Thyroid gland (tissue), 4 donors: ENCODE measurements around the gene FARS2. TPM values are rescaled to one million over a fixed set of nuclear protein-coding genes. Genes with fewer than 3 reads are reported as not detected.

Source experiments
- DNase-seq, 2 donors: peaks; one replicate each; pipeline ENCODE4 v3.0.0-alpha.2; 2019
- H3K27ac ChIP-seq, 3 donors: fragments of 200-600 bp; sonication (generic); 1 replicate in 2 of 3; 2 replicates in 1 of 3; pipeline ENCODE4 v1.5.1; 2016 to 2019; ENCODE audit warnings: mild to moderate bottlenecking in 1 of 3, moderate library complexity in 1 of 3
- H3K27me3 ChIP-seq: fragments of 200-600 bp; sonication (generic); one replicate; pipeline ENCODE4 v1.5.1; 2019
- H3K36me3 ChIP-seq, 2 donors: fragments of 200-600 bp; sonication (generic); one replicate each; pipeline ENCODE4 v1.5.1; 2016 to 2019
- H3K4me1 ChIP-seq, 2 donors: fragments of 200-600 bp; sonication (generic); one replicate each; pipeline ENCODE4 v1.5.1; 2017 to 2019
- H3K4me3 ChIP-seq, 3 donors: fragments of 200-600 bp; sonication (generic); replicated peaks in 1 of 3; 1 replicate in 2 of 3; 2 replicates in 1 of 3; pipeline ENCODE4 v1.5.1; 2016; ENCODE audit warnings: mild to moderate bottlenecking in 1 of 3
- H3K9me3 ChIP-seq: fragments of 200-600 bp; sonication (generic); one replicate; pipeline ENCODE4 v1.5.1; 2017
- POLR2A ChIP-seq, 2 donors: fragments of 450-650 bp; IDR thresholded peaks; one replicate each; pipeline ENCODE4 v1.6.1; 2017; ENCODE audit warnings: antibody characterized with exemption in 2 of 2, mild to moderate bottlenecking in 2 of 2, moderate library complexity in 1 of 2
- WGBS, 2 donors: methylation state at CpG; one replicate each; pipeline ENCODE4 v1.1.5; 2017; 5-methylcytosine and 5-hydroxymethylcytosine counted together
- intact Hi-C: fragments of 100-400 bp; cut with DNase I; formaldehyde crosslinking; loops from one replicate; pipeline ENCODE4 v1.15.1; 2023
- total RNA-seq, 4 donors: library from RNA; depleted of rRNA; stranded (reverse); fragments of >200 nt; gene quantifications; one replicate each; pipeline ENCODE4 v1.2.3, GENCODE V29; 2016
- TF ChIP-seq, protein P1 (sequence below), 6 experiments: fragments of 200-600 bp in 3 of 6; fragments of 450-650 bp in 3 of 6; sonication (generic) in 3 of 6; IDR thresholded peaks; one replicate each; pipeline ENCODE4 v1.5.1; 2016 to 2019; ENCODE audit warnings: antibody characterized with exemption in 6 of 6, mild to moderate bottlenecking in 2 of 6, inconsistent platforms in 1 of 6, moderate library complexity in 1 of 6

Gene FARS2
- total RNA-seq, 4 donors from 2014 or later, result 27.4 to 47.1 (median 34.2) TPM

DNA sequence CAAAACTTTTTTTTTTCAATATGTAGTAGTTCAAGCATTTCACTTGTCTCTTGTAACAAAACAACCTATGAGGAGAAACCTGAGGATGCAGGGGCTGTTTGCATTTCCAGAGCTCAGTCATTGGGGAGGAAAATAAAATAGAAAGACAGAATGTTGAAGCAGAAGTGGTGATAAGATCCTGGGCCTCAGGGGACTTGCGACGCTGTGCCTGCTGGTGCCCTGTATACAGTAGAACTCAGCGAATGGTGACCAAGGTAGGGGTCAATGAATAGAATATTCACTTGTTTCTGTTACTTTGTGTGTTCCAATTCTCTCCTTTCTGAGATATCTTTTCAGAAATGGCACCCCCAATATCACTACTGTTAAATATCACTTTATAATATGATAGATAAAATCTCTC, 271.6 kb downstream of the FARS2 start:
- no peaks in the 10 kb centered on the region for H3K36me3 ChIP-seq
- intact Hi-C loops, result no loop called here
- no peaks in the 10 kb centered on the region for H3K27me3 ChIP-seq
- no peak overlapping the region for H3K4me3 ChIP-seq
- no peaks in the 10 kb centered on the region for H3K4me1 ChIP-seq
- no peak for DNase-seq
- H3K27ac ChIP-seq, result no peak overlapping the region
- 96 to 97% methylated on average over 3 of the region's 3 CpGs for WGBS, 2 donors
- no peaks in the 10 kb centered on the region for H3K9me3 ChIP-seq
- TF ChIP-seq, protein P1, sequence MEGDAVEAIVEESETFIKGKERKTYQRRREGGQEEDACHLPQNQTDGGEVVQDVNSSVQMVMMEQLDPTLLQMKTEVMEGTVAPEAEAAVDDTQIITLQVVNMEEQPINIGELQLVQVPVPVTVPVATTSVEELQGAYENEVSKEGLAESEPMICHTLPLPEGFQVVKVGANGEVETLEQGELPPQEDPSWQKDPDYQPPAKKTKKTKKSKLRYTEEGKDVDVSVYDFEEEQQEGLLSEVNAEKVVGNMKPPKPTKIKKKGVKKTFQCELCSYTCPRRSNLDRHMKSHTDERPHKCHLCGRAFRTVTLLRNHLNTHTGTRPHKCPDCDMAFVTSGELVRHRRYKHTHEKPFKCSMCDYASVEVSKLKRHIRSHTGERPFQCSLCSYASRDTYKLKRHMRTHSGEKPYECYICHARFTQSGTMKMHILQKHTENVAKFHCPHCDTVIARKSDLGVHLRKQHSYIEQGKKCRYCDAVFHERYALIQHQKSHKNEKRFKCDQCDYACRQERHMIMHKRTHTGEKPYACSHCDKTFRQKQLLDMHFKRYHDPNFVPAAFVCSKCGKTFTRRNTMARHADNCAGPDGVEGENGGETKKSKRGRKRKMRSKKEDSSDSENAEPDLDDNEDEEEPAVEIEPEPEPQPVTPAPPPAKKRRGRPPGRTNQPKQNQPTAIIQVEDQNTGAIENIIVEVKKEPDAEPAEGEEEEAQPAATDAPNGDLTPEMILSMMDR (IDR thresholded peaks at IDR 0.05), result no peak
- TF ChIP-seq POLR2A (IDR thresholded peaks at IDR 0.05), result no peak

DNA sequence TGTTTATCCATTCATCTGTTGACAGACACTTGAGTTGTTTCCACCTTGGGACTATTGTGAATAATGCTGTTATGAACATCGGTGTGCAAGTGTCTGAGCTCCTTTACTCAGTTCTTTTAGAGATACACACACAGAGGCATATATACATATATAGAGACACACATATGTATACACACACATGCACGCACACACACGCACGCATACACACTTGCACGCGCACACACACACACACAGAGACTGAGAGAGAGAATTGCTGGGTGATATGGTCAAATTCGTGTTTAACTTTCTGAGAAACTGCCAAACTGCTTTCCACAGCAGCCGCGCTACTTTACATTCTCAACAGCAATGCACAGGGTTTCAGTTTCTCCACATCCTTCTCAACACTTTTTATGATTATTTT, 273.3 kb downstream of the FARS2 start:
- Histone ChIP-seq H3K36me3 (no peaks in the 10 kb centered on the region), H3K9me3 (no peaks in the 10 kb centered on the region), H3K4me3 (no peak overlapping the region), H3K4me1 (no peaks in the 10 kb centered on the region), H3K27me3 (no peaks in the 10 kb centered on the region), H3K27ac (no peak overlapping the region)
- intact Hi-C loops, result no loop called here
- DNase-seq, result no peak
- TF ChIP-seq, protein P1 (IDR thresholded peaks at IDR 0.05), result no peak
- no peak for TF ChIP-seq POLR2A (IDR thresholded peaks at IDR 0.05)
- WGBS, 2 donors, result 91 to 98% methylated on average over 9 of the region's 9 CpGs

DNA sequence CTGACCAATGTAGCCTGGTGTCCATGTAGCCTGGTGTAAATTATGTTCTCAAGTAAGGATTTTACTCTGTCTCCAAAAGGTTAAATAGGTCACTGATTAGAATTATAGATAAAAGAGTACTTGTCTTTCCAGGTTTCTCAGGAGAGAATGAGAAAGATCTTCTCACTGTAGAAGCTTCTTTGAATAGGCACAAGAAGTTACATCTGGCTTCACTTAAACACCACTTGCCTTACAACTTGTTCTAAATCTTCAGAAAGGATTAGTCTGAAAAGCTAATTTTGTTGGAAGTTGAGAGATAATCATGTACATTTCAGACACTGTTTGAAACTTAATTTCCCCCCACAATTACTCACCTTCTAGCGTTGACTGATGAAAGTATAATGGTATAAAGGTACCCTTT, 275.3 kb downstream of the FARS2 start:
- intact Hi-C loops, result no loop called here
- Histone ChIP-seq H3K27ac (no peak overlapping the region), H3K9me3 (no peaks in the 10 kb centered on the region), H3K4me3 (no peak overlapping the region), H3K4me1 (no peaks in the 10 kb centered on the region), H3K27me3 (no peaks in the 10 kb centered on the region), H3K36me3 (no peaks in the 10 kb centered on the region)
- TF ChIP-seq, protein P1 (IDR thresholded peaks at IDR 0.05), result no peak
- TF ChIP-seq POLR2A (IDR thresholded peaks at IDR 0.05), result no peak
- WGBS, 2 donors, result 69 to 88% methylated on average over 1 of the region's 1 CpG
- DNase-seq, result no peak

DNA sequence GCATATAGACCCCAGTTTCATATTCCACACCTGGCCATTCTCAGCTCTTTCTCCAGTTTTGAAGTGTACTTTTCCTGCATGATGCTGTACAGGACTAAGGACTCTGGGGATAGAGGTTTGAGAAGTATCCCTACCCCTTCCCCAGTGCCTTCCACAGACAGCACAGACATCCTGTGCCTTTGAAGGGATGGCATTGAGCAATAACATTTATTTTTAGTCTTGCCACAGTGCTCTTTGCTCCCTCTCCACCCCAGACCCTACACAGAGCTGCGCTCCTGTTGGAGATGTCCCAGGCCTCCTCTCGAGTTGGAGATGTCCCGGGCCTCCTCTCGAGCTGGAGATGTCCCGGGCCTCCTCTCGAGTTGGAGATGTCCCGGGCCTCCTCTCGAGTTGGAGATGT, 275.8 kb downstream of the FARS2 start:
- no peak overlapping the region for H3K27ac ChIP-seq
- H3K4me1 ChIP-seq, result no peaks in the 10 kb centered on the region
- no peaks in the 10 kb centered on the region for H3K36me3 ChIP-seq
- no peak overlapping the region for H3K4me3 ChIP-seq
- H3K27me3 ChIP-seq, result no peaks in the 10 kb centered on the region
- no peak for TF ChIP-seq POLR2A (IDR thresholded peaks at IDR 0.05)
- TF ChIP-seq, protein P1 (IDR thresholded peaks at IDR 0.05), result no peak
- no peak for DNase-seq
- WGBS, 2 donors, result 89 to 98% methylated on average over 8 of the region's 8 CpGs
- intact Hi-C loops, result no loop called here
- no peaks in the 10 kb centered on the region for H3K9me3 ChIP-seq

DNA sequence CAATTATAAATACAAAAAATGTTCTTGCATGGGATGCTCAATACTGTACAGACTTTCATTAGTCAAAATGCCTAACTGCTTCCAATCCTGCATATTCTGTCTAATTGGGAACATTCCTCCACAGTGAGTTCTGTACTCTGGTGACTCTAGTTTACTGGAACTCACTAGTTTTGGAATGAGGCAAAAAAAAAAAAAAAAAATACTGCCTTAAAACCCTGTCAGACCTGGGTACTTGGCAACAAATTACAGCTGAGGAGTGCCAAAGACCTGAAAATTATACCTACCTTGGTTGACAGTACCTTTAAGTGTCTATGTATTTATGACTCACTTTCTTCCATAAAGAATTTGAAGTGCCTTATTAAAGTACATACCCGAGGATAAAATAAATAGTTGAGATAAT, 276.7 kb downstream of the FARS2 start:
- no peaks in the 10 kb centered on the region for H3K9me3 ChIP-seq
- H3K4me3 ChIP-seq, result no peak overlapping the region
- no peaks in the 10 kb centered on the region for H3K36me3 ChIP-seq
- no peaks in the 10 kb centered on the region for H3K4me1 ChIP-seq
- no peak for DNase-seq
- 38 to 39% methylated on average over 1 of the region's 1 CpG for WGBS, 2 donors
- TF ChIP-seq, protein P1 (IDR thresholded peaks at IDR 0.05), result no peak
- no peak for TF ChIP-seq POLR2A (IDR thresholded peaks at IDR 0.05)
- intact Hi-C loops, result no loop called here
- no peak overlapping the region for H3K27ac ChIP-seq
- no peaks in the 10 kb centered on the region for H3K27me3 ChIP-seq
